Mesendoderm (in vitro differentiated cells): ENCODE results near the gene ITLN1.

Experiments
- DNase-seq: peaks from one replicate; pipeline ENCODE4 v3.0.0; 2013
- H2AK5ac ChIP-seq: 2 replicates; pipeline ENCODE4 v1.6.1; 2013; ENCODE audit warnings: low read length, inconsistent platforms
- H2BK120ac ChIP-seq: 2 replicates; pipeline ENCODE4 v1.6.1; 2013; ENCODE audit warnings: low read depth, mild to moderate bottlenecking, low read length, moderate library complexity, mixed read lengths
- H2BK15ac ChIP-seq: replicated peaks from 2 replicates; pipeline ENCODE4 v1.6.1; 2013; ENCODE audit warnings: low read depth, mild to moderate bottlenecking, moderate library complexity
- H2BK5ac ChIP-seq: 2 replicates; pipeline ENCODE4 v1.6.1; 2013; ENCODE audit warnings: low read length, inconsistent platforms
- H3K18ac ChIP-seq: 2 replicates; pipeline ENCODE4 v1.6.1; 2013; ENCODE audit warnings: mild to moderate bottlenecking, low read length, mixed read lengths
- H3K23ac ChIP-seq: one replicate; pipeline ENCODE4 v1.6.1; 2013; ENCODE audit warnings: low read length
- H3K27ac ChIP-seq: 2 replicates; pipeline ENCODE4 v1.5.1; 2013; ENCODE audit warnings: low read depth, mild to moderate bottlenecking, inconsistent platforms, low read length, moderate library complexity
- H3K27me3 ChIP-seq: 2 replicates; pipeline ENCODE4 v1.6.1; 2013; ENCODE audit warnings: low read length, control low read depth, mild to moderate bottlenecking, inconsistent platforms; ENCODE audit not compliant: insufficient read depth, poor library complexity
- H3K36me3 ChIP-seq: 2 replicates; pipeline ENCODE4 v1.6.1; 2013; ENCODE audit warnings: low read length, inconsistent platforms; ENCODE audit not compliant: control insufficient read depth, insufficient read depth
- H3K4ac ChIP-seq: one replicate; pipeline ENCODE4 v1.6.1; 2013; ENCODE audit warnings: low read depth, mild to moderate bottlenecking, low read length, moderate library complexity
- H3K4me1 ChIP-seq: 2 replicates; pipeline ENCODE4 v1.6.1; 2013; ENCODE audit warnings: low read depth, low read length, inconsistent platforms; ENCODE audit not compliant: control insufficient read depth
- H3K4me2 ChIP-seq: 2 replicates; pipeline ENCODE4 v1.6.1; 2013; ENCODE audit warnings: low read length
- H3K4me3 ChIP-seq: 2 replicates; pipeline ENCODE4 v1.5.1; 2013; ENCODE audit warnings: mild to moderate bottlenecking, low read length
- H3K56ac ChIP-seq: one replicate; pipeline ENCODE4 v1.6.1; 2013; ENCODE audit warnings: low read length
- H3K79me1 ChIP-seq: 2 replicates; pipeline ENCODE4 v1.6.1; 2013; ENCODE audit warnings: low read length, inconsistent platforms
- H3K79me2 ChIP-seq: 2 replicates; pipeline ENCODE4 v1.6.1; 2013; ENCODE audit warnings: mild to moderate bottlenecking, low read length; ENCODE audit not compliant: control insufficient read depth, insufficient read depth
- H3K9ac ChIP-seq: 2 replicates; pipeline ENCODE4 v1.6.1; 2013; ENCODE audit warnings: low read length, inconsistent platforms
- H4K5ac ChIP-seq: one replicate; pipeline ENCODE4 v1.6.1; 2013; ENCODE audit warnings: low read length
- H4K8ac ChIP-seq: one replicate; pipeline ENCODE4 v1.6.1; 2013; ENCODE audit warnings: low read depth, mild to moderate bottlenecking, control low read depth, low read length, moderate library complexity
- WGBS: extraction: QIAGEN DNeasy Blood & Tissue Kit; methylation state at CpG from one replicate; pipeline ENCODE4 v1.1.7; 2013; ENCODE audit warnings: low lambda C conversion rate, missing lambda C conversion rate; ENCODE audit not compliant: insufficient coverage; ENCODE audit errors: extremely low coverage; 5-methylcytosine and 5-hydroxymethylcytosine counted together

Gene ITLN1

GRCh38 chr1:160838888-160839287 lies 46.1 kb downstream of the ITLN1 start:
- H3K79me1 ChIP-seq: no peaks in the 10 kb centered on the region
- H3K79me2 ChIP-seq: no peaks in the 10 kb centered on the region
- no peak overlapping the region for H4K8ac ChIP-seq
- H2BK5ac ChIP-seq: no peak overlapping the region
- no peak overlapping the region for H4K5ac ChIP-seq
- H3K27ac ChIP-seq: no peak overlapping the region
- no peak overlapping the region for H2AK5ac ChIP-seq
- H3K27me3 ChIP-seq: no peaks in the 10 kb centered on the region
- no peaks in the 10 kb centered on the region for H3K36me3 ChIP-seq
- DNase-seq: no peak
- no peak overlapping the region for H3K4ac ChIP-seq
- H2BK120ac ChIP-seq: no peak overlapping the region
- no peak overlapping the region for H3K4me2 ChIP-seq
- H3K4me3 ChIP-seq: no peak overlapping the region
- H3K23ac ChIP-seq: no peak overlapping the region
- H3K18ac ChIP-seq: no peak overlapping the region
- H3K4me1 ChIP-seq: no peaks in the 10 kb centered on the region
- no CpG with 5 or more reads among the region's 7 CpGs for WGBS
- no peak overlapping the region for H2BK15ac ChIP-seq
- no peak overlapping the region for H3K56ac ChIP-seq
- H3K9ac ChIP-seq: no peak overlapping the region

- H2BK120ac ChIP-seq: no peak overlapping the region
- no peak overlapping the region for H3K18ac ChIP-seq
- no peak overlapping the region for H4K5ac ChIP-seq
- no peak overlapping the region for H3K9ac ChIP-seq
- no CpG with 5 or more reads among the region's 9 CpGs for WGBS
- no peaks in the 10 kb centered on the region for H3K4me1 ChIP-seq
- no peak overlapping the region for H2BK15ac ChIP-seq
- no peak overlapping the region for H3K27ac ChIP-seq
- H4K8ac ChIP-seq: no peak overlapping the region
- no peaks in the 10 kb centered on the region for H3K79me2 ChIP-seq
- no peaks in the 10 kb centered on the region for H3K36me3 ChIP-seq
- H3K79me1 ChIP-seq: no peaks in the 10 kb centered on the region
- no peak overlapping the region for H2BK5ac ChIP-seq
- H2AK5ac ChIP-seq: no peak overlapping the region
- no peak overlapping the region for H3K23ac ChIP-seq
- H3K27me3 ChIP-seq: no peaks in the 10 kb centered on the region
- DNase-seq: peak; percentile 13
- no peak overlapping the region for H3K4ac ChIP-seq
- no peak overlapping the region for H3K4me3 ChIP-seq
- no peak overlapping the region for H3K4me2 ChIP-seq
- no peak overlapping the region for H3K56ac ChIP-seq
Observed at GRCh38 chr1:160837558-160838205, 47.3 kb downstream of the ITLN1 start.

- no peak overlapping the region for H3K56ac ChIP-seq
- no peaks in the 10 kb centered on the region for H3K79me2 ChIP-seq
- no peak overlapping the region for H3K4me3 ChIP-seq
- no peak overlapping the region for H3K4me2 ChIP-seq
- H2AK5ac ChIP-seq: no peak overlapping the region
- H3K27ac ChIP-seq: no peak overlapping the region
- no peaks in the 10 kb centered on the region for H3K79me1 ChIP-seq
- no peak overlapping the region for H2BK5ac ChIP-seq
- DNase-seq: no peak
- no peak overlapping the region for H3K18ac ChIP-seq
- H3K36me3 ChIP-seq: no peaks in the 10 kb centered on the region
- no CpG with 5 or more reads among the region's 4 CpGs for WGBS
- H3K9ac ChIP-seq: no peak overlapping the region
- no peak overlapping the region for H3K23ac ChIP-seq
- H2BK15ac ChIP-seq: no peak overlapping the region
- H4K5ac ChIP-seq: no peak overlapping the region
- H2BK120ac ChIP-seq: no peak overlapping the region
- H4K8ac ChIP-seq: no peak overlapping the region
- no peaks in the 10 kb centered on the region for H3K27me3 ChIP-seq
- no peaks in the 10 kb centered on the region for H3K4me1 ChIP-seq
- no peak overlapping the region for H3K4ac ChIP-seq
Observed at GRCh38 chr1:160836981-160837557, 47.9 kb downstream of the ITLN1 start.

GRCh38 chr1:160836561-160836960 lies 48.4 kb downstream of the ITLN1 start:
- no peak overlapping the region for H3K18ac ChIP-seq
- H2BK120ac ChIP-seq: no peak overlapping the region
- H3K4me2 ChIP-seq: no peak overlapping the region
- H3K79me2 ChIP-seq: no peaks in the 10 kb centered on the region
- no peaks in the 10 kb centered on the region for H3K4me1 ChIP-seq
- no peak overlapping the region for H2BK15ac ChIP-seq
- no peak overlapping the region for H2BK5ac ChIP-seq
- H3K79me1 ChIP-seq: no peaks in the 10 kb centered on the region
- no peaks in the 10 kb centered on the region for H3K27me3 ChIP-seq
- H3K56ac ChIP-seq: no peak overlapping the region
- H4K8ac ChIP-seq: no peak overlapping the region
- H2AK5ac ChIP-seq: no peak overlapping the region
- H3K23ac ChIP-seq: no peak overlapping the region
- no peak overlapping the region for H3K9ac ChIP-seq
- H4K5ac ChIP-seq: no peak overlapping the region
- no peak overlapping the region for H3K4me3 ChIP-seq
- no peak for DNase-seq
- no peaks in the 10 kb centered on the region for H3K36me3 ChIP-seq
- no peak overlapping the region for H3K27ac ChIP-seq
- WGBS: no CpG with 5 or more reads among the region's 3 CpGs
- H3K4ac ChIP-seq: no peak overlapping the region

- no peaks in the 10 kb centered on the region for H3K4me1 ChIP-seq
- no peak for DNase-seq
- no peak overlapping the region for H3K18ac ChIP-seq
- H4K5ac ChIP-seq: no peak overlapping the region
- no peak overlapping the region for H3K4me2 ChIP-seq
- H3K27ac ChIP-seq: no peak overlapping the region
- no peaks in the 10 kb centered on the region for H3K27me3 ChIP-seq
- H3K79me1 ChIP-seq: no peaks in the 10 kb centered on the region
- no CpG with 5 or more reads among the region's 3 CpGs for WGBS
- H3K56ac ChIP-seq: no peak overlapping the region
- no peaks in the 10 kb centered on the region for H3K79me2 ChIP-seq
- H3K9ac ChIP-seq: no peak overlapping the region
- H2BK15ac ChIP-seq: no peak overlapping the region
- no peak overlapping the region for H3K4me3 ChIP-seq
- H3K4ac ChIP-seq: no peak overlapping the region
- no peak overlapping the region for H2AK5ac ChIP-seq
- H2BK120ac ChIP-seq: no peak overlapping the region
- no peak overlapping the region for H4K8ac ChIP-seq
- no peak overlapping the region for H2BK5ac ChIP-seq
- no peaks in the 10 kb centered on the region for H3K36me3 ChIP-seq
- H3K23ac ChIP-seq: no peak overlapping the region
Observed at GRCh38 chr1:160835751-160836150, 49.2 kb downstream of the ITLN1 start.
